GM18870 (cell line): Measurements from ENCODE around the gene NECTIN2.
"Not testable (repeated sequence)": the region's sequence is repeated elsewhere in the genome, so short reads cannot be mapped to it uniquely, and the experiment has no call there.

Experiments
- ATAC-seq: cut with Tn5 transposase; IDR thresholded peaks from one replicate; pipeline ENCODE4 v1.9.1; 2021; ENCODE audit warnings: moderate library complexity; ENCODE audit not compliant: unreplicated experiment

The NECTIN2 gene

GRCh38 chr19:44816301-44816700 is 29.8 kb upstream of the NECTIN2 start:
- no peak for ATAC-seq

GRCh38 chr19:44817725-44818465 is 28.2 kb upstream of the NECTIN2 start:
- no peak for ATAC-seq

- no peak for ATAC-seq
Measured at GRCh38 chr19:44818466-44819031, 27.5 kb upstream of the NECTIN2 start.

- ATAC-seq = no peak
Measured at GRCh38 chr19:44819246-44819832, 26.8 kb upstream of the NECTIN2 start.

GRCh38 chr19:44820648-44821609 is 25.2 kb upstream of the NECTIN2 start:
- no peak for ATAC-seq

- no peak for ATAC-seq
Measured at GRCh38 chr19:44822177-44822576, 23.9 kb upstream of the NECTIN2 start.

GRCh38 chr19:44822670-44823372 is 23.3 kb upstream of the NECTIN2 start:
- ATAC-seq = no peak

- ATAC-seq = no peak
Measured at GRCh38 chr19:44823373-44823698, 22.8 kb upstream of the NECTIN2 start.

GRCh38 chr19:44824761-44825160 is 21.3 kb upstream of the NECTIN2 start:
- no peak for ATAC-seq

- not testable (repeated sequence) for ATAC-seq
Measured at GRCh38 chr19:44832875-44833274, 13.2 kb upstream of the NECTIN2 start.

- not testable (repeated sequence) for ATAC-seq
Measured at GRCh38 chr19:44834399-44834798, 11.7 kb upstream of the NECTIN2 start.

- no peak for ATAC-seq
Measured at GRCh38 chr19:44839276-44839675, 6.8 kb upstream of the NECTIN2 start.

GRCh38 chr19:44840811-44841210 is 5.3 kb upstream of the NECTIN2 start:
- ATAC-seq = no peak

- ATAC-seq = no peak
Measured at GRCh38 chr19:44841231-44841630, 4.9 kb upstream of the NECTIN2 start.

- ATAC-seq = no peak
Measured at GRCh38 chr19:44845286-44845611, 848 bp upstream of the NECTIN2 start.

GRCh38 chr19:44846455-44847143 is 502 bp downstream of the NECTIN2 start:
- no peak for ATAC-seq

- ATAC-seq = no peak
Measured at GRCh38 chr19:44847144-44848035, 1.3 kb downstream of the NECTIN2 start.

- no peak for ATAC-seq
Measured at GRCh38 chr19:44848036-44848811, 2.1 kb downstream of the NECTIN2 start.
